Mesendoderm (in vitro differentiated cells): Measurements from ENCODE around the gene TEN1.
"Not testable (repeated sequence)": the region's sequence is repeated elsewhere in the genome, so short reads cannot be mapped to it uniquely, and the experiment has no call there.

ENCODE experiments used
- DNase-seq: peaks from one replicate; pipeline ENCODE4 v3.0.0; 2013
- H2AK5ac ChIP-seq: 2 replicates; pipeline ENCODE4 v1.6.1; 2013; ENCODE audit warnings: low read length, inconsistent platforms
- H2BK120ac ChIP-seq: 2 replicates; pipeline ENCODE4 v1.6.1; 2013; ENCODE audit warnings: low read depth, mild to moderate bottlenecking, low read length, moderate library complexity, mixed read lengths
- H2BK15ac ChIP-seq: replicated peaks from 2 replicates; pipeline ENCODE4 v1.6.1; 2013; ENCODE audit warnings: low read depth, mild to moderate bottlenecking, moderate library complexity
- H2BK5ac ChIP-seq: 2 replicates; pipeline ENCODE4 v1.6.1; 2013; ENCODE audit warnings: low read length, inconsistent platforms
- H3K18ac ChIP-seq: 2 replicates; pipeline ENCODE4 v1.6.1; 2013; ENCODE audit warnings: mild to moderate bottlenecking, low read length, mixed read lengths
- H3K23ac ChIP-seq: one replicate; pipeline ENCODE4 v1.6.1; 2013; ENCODE audit warnings: low read length
- H3K27ac ChIP-seq: 2 replicates; pipeline ENCODE4 v1.5.1; 2013; ENCODE audit warnings: low read depth, mild to moderate bottlenecking, inconsistent platforms, low read length, moderate library complexity
- H3K27me3 ChIP-seq: 2 replicates; pipeline ENCODE4 v1.6.1; 2013; ENCODE audit warnings: low read length, control low read depth, mild to moderate bottlenecking, inconsistent platforms; ENCODE audit not compliant: insufficient read depth, poor library complexity
- H3K36me3 ChIP-seq: 2 replicates; pipeline ENCODE4 v1.6.1; 2013; ENCODE audit warnings: low read length, inconsistent platforms; ENCODE audit not compliant: control insufficient read depth, insufficient read depth
- H3K4ac ChIP-seq: one replicate; pipeline ENCODE4 v1.6.1; 2013; ENCODE audit warnings: low read depth, mild to moderate bottlenecking, low read length, moderate library complexity
- H3K4me1 ChIP-seq: 2 replicates; pipeline ENCODE4 v1.6.1; 2013; ENCODE audit warnings: low read depth, low read length, inconsistent platforms; ENCODE audit not compliant: control insufficient read depth
- H3K4me2 ChIP-seq: 2 replicates; pipeline ENCODE4 v1.6.1; 2013; ENCODE audit warnings: low read length
- H3K4me3 ChIP-seq: 2 replicates; pipeline ENCODE4 v1.5.1; 2013; ENCODE audit warnings: mild to moderate bottlenecking, low read length
- H3K56ac ChIP-seq: one replicate; pipeline ENCODE4 v1.6.1; 2013; ENCODE audit warnings: low read length
- H3K79me1 ChIP-seq: 2 replicates; pipeline ENCODE4 v1.6.1; 2013; ENCODE audit warnings: low read length, inconsistent platforms
- H3K79me2 ChIP-seq: 2 replicates; pipeline ENCODE4 v1.6.1; 2013; ENCODE audit warnings: mild to moderate bottlenecking, low read length; ENCODE audit not compliant: control insufficient read depth, insufficient read depth
- H3K9ac ChIP-seq: 2 replicates; pipeline ENCODE4 v1.6.1; 2013; ENCODE audit warnings: low read length, inconsistent platforms
- H4K5ac ChIP-seq: one replicate; pipeline ENCODE4 v1.6.1; 2013; ENCODE audit warnings: low read length
- H4K8ac ChIP-seq: one replicate; pipeline ENCODE4 v1.6.1; 2013; ENCODE audit warnings: low read depth, mild to moderate bottlenecking, control low read depth, low read length, moderate library complexity
- WGBS: extraction: QIAGEN DNeasy Blood & Tissue Kit; methylation state at CpG from one replicate; pipeline ENCODE4 v1.1.7; 2013; ENCODE audit warnings: low lambda C conversion rate, missing lambda C conversion rate; ENCODE audit not compliant: insufficient coverage; ENCODE audit errors: extremely low coverage; 5-methylcytosine and 5-hydroxymethylcytosine counted together

The TEN1 gene

GRCh38 chr17:75970011-75970523 is 9.0 kb upstream of the TEN1 start:
- H3K4me2 ChIP-seq, result no peak overlapping the region
- H4K8ac ChIP-seq, result no peak overlapping the region
- H2AK5ac ChIP-seq, result no peak overlapping the region
- no peak overlapping the region for H3K4ac ChIP-seq
- H3K36me3 ChIP-seq, result no peaks in the 10 kb centered on the region
- no peak overlapping the region for H3K4me3 ChIP-seq
- peak; percentile 16 for DNase-seq
- no peak overlapping the region for H2BK120ac ChIP-seq
- H2BK5ac ChIP-seq, result no peak overlapping the region
- H3K27ac ChIP-seq, result no peak overlapping the region
- peaks cover 6% of the 10 kb centered on the region for H3K79me2 ChIP-seq
- no peak overlapping the region for H3K23ac ChIP-seq
- H3K4me1 ChIP-seq, result no peaks in the 10 kb centered on the region
- no CpG with 5 or more reads among the region's 4 CpGs for WGBS
- H3K9ac ChIP-seq, result no peak overlapping the region
- no peaks in the 10 kb centered on the region for H3K27me3 ChIP-seq
- H3K18ac ChIP-seq, result no peak overlapping the region
- no peak overlapping the region for H4K5ac ChIP-seq
- no peak overlapping the region for H3K56ac ChIP-seq
- no peak overlapping the region for H2BK15ac ChIP-seq
- peaks cover 8% of the 10 kb centered on the region for H3K79me1 ChIP-seq

GRCh38 chr17:75970626-75971025 is 8.4 kb upstream of the TEN1 start:
- Histone ChIP-seq H3K56ac (no peak overlapping the region), H3K4me2 (no peak overlapping the region), H3K27me3 (no peaks in the 10 kb centered on the region), H4K8ac (no peak overlapping the region), H3K36me3 (no peaks in the 10 kb centered on the region), H3K23ac (no peak overlapping the region), H3K27ac (no peak overlapping the region), H4K5ac (no peak overlapping the region), H2AK5ac (no peak overlapping the region), H3K4me3 (no peak overlapping the region), H2BK15ac (no peak overlapping the region), H2BK120ac (no peak overlapping the region), H3K18ac (no peak overlapping the region), H3K4ac (no peak overlapping the region), H3K9ac (no peak overlapping the region), H3K79me1 (peaks cover 8% of the 10 kb centered on the region), H3K4me1 (no peaks in the 10 kb centered on the region), H2BK5ac (no peak overlapping the region), H3K79me2 (peaks cover 8% of the 10 kb centered on the region)
- no CpG with 5 or more reads among the region's 7 CpGs for WGBS
- DNase-seq, result no peak

- DNase-seq, H3K23ac ChIP-seq, H3K27ac ChIP-seq, H3K4me2 ChIP-seq, H4K8ac ChIP-seq, H3K4ac ChIP-seq, H3K4me3 ChIP-seq, H3K9ac ChIP-seq, H3K36me3 ChIP-seq, H4K5ac ChIP-seq, H2BK5ac ChIP-seq, H2BK120ac ChIP-seq, H3K27me3 ChIP-seq, H3K4me1 ChIP-seq, H2BK15ac ChIP-seq, H2AK5ac ChIP-seq, H3K56ac ChIP-seq, H3K18ac ChIP-seq: not testable (repeated sequence)
- Histone ChIP-seq H3K79me1 (peaks cover 11% of the 10 kb centered on the region), H3K79me2 (peaks cover 18% of the 10 kb centered on the region)
- WGBS, result no CpG with 5 or more reads among the region's 6 CpGs
These were observed 3.9 kb upstream of the TEN1 start for GRCh38 chr17:75975187-75975586.

GRCh38 chr17:75975757-75976174 is 3.3 kb upstream of the TEN1 start:
- DNase-seq, result no peak
- H3K23ac ChIP-seq, result no peak overlapping the region
- H3K79me2 ChIP-seq, result peaks cover 16% of the 10 kb centered on the region
- H3K4me1 ChIP-seq, result no peaks in the 10 kb centered on the region
- H4K5ac ChIP-seq, result no peak overlapping the region
- H2BK5ac ChIP-seq, result no peak overlapping the region
- H3K4me3 ChIP-seq, result no peak overlapping the region
- no peak overlapping the region for H2AK5ac ChIP-seq
- no peak overlapping the region for H3K4ac ChIP-seq
- H4K8ac ChIP-seq, result no peak overlapping the region
- H3K27ac ChIP-seq, result no peak overlapping the region
- H3K27me3 ChIP-seq, result no peaks in the 10 kb centered on the region
- no peak overlapping the region for H2BK15ac ChIP-seq
- no peak overlapping the region for H2BK120ac ChIP-seq
- peaks cover 9% of the 10 kb centered on the region for H3K79me1 ChIP-seq
- no peak overlapping the region for H3K9ac ChIP-seq
- H3K36me3 ChIP-seq, result no peaks in the 10 kb centered on the region
- no peak overlapping the region for H3K4me2 ChIP-seq
- H3K18ac ChIP-seq, result no peak overlapping the region
- no CpG with 5 or more reads among the region's 5 CpGs for WGBS
- no peak overlapping the region for H3K56ac ChIP-seq

GRCh38 chr17:75976175-75976848 is 2.7 kb upstream of the TEN1 start:
- H3K36me3 ChIP-seq, result no peaks in the 10 kb centered on the region
- no peak for DNase-seq
- no peak overlapping the region for H3K23ac ChIP-seq
- no peak overlapping the region for H3K18ac ChIP-seq
- H2AK5ac ChIP-seq, result no peak overlapping the region
- 100% methylated on average over 1 of the region's 9 CpGs for WGBS
- peaks cover 9% of the 10 kb centered on the region for H3K79me1 ChIP-seq
- no peak overlapping the region for H3K27ac ChIP-seq
- H3K4me2 ChIP-seq, result peak overlapping the region; percentile 32
- no peak overlapping the region for H2BK120ac ChIP-seq
- H3K4me1 ChIP-seq, result no peaks in the 10 kb centered on the region
- H3K9ac ChIP-seq, result peak overlapping the region; percentile 28
- no peak overlapping the region for H4K8ac ChIP-seq
- H3K79me2 ChIP-seq, result peaks cover 16% of the 10 kb centered on the region
- H4K5ac ChIP-seq, result no peak overlapping the region
- no peaks in the 10 kb centered on the region for H3K27me3 ChIP-seq
- no peak overlapping the region for H3K4ac ChIP-seq
- no peak overlapping the region for H2BK15ac ChIP-seq
- no peak overlapping the region for H3K56ac ChIP-seq
- H3K4me3 ChIP-seq, result no peak overlapping the region
- H2BK5ac ChIP-seq, result no peak overlapping the region
